Erythroblast (primary cell): ENCODE results near the gene ABI1.
"Not testable (repeated sequence)": the region's sequence is repeated elsewhere in the genome, so short reads cannot be mapped to it uniquely, and the experiment has no call there.

Source experiments
- DNase-seq, 2 experiments: peaks; one replicate each; lab custom pipeline; 2025; lab: John Stamatoyannopoulos, UW
- GATA1 ChIP-seq: IDR thresholded peaks from 2 replicates; pipeline ENCODE4 v1.6.1; 2011; ENCODE audit warnings: low read depth, mild to moderate bottlenecking, control low read depth, low read length, moderate library complexity
- POLR2A ChIP-seq: IDR thresholded peaks from 2 replicates; pipeline ENCODE4 v1.6.1; 2011; ENCODE audit warnings: mild to moderate bottlenecking, low read length

The ABI1 gene

DNA sequence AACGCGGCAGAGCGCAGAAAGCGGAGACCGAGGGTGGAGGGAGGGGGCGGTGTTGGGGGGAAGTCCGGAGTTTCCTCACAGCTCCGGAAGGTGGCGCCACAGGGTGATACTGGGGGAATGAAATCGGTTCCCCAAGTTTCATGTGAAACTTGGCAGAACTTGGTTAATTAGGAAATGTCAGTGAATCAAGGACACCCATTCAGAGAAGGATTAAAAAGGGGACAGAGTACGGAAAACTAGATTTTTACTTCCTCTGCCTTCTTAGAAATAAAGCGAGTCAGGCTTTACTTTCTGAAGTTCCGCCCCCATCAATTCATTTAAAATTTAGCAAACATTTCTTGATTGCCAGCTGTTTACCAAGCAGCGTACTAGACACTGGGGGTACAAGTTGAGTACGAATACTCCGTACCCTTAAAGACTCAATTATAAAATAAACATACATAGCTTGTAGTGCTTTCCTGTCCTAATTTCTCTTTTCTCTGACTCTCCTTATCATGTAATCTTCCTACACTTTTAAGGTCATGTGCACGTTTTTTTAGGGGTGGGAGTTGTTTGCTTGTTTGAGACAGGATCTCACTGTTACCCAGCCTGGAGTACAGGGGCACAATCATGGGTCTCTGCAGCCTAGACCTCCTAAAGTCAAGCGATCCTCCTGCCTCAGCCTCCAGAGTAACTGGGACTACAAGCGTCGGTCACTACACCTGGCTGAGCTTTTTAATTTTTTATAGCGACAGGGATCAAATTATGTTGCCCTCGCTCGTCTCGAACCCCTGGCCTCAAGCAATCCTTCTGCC is 644 bp upstream of the ABI1 start:
- TF ChIP-seq POLR2A: no peak
- no peak for TF ChIP-seq GATA1
- peak in 1 of 2 experiments; percentile 17 for DNase-seq

DNA sequence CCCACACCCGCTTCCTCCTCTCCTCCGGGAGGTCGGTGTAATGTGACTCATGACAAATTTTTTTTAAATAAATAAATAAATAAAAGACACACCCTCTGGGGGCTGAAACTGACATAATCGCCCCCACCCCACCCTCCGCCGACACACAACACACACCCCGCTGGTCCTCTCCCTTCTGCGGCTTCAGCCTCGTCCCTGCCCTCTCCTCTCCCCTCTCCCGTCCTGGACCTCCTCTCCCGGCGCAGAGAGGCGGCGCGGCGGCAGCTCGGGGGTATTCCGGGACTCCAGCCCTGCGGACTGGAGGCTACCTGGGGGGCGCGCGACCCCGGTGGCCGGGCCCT is 686 bp downstream of the ABI1 start:
- peak; percentile 82 to 86 for DNase-seq
- no peak for TF ChIP-seq POLR2A
- no peak for TF ChIP-seq GATA1

DNA sequence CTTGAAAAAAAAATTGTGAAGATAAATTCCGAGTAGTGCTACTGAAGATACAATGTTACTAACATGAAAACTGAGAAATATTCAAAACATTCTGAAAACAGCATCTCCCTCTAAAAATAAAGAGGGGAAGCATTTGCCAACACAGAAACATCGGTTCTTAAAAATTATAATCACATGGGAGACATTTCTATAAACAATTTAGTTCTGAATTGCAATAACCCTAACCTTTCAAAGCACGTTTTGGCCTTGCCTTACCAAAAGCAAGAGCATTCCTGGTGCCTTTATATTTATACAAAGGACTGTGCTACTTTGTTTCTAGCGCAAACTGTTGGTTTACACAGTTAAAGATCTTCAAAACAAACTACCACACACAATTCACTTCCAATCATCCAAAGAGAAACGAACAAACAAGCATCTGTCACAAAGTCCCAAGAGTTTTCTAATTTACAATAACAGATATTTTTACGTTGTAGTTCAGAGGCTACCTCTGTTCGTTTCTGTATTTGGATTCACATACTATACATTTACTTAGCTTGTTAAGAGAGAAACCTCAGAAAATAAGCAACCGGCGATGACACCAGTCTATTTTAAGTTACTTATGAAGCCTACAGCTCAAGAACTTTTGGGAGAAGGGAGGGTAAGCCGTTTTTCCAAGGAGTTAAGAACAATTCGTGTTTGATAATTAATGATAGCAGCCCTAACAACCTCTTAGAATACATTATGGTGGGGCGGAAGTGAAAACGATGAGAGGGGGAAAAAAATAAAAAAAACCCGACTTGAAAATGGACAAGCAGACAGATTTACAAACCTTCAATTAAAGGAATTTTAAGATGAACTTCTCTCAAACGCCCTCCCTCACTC is 1.3 kb downstream of the ABI1 start:
- peak; percentile 50 to 75 for DNase-seq
- no peak for TF ChIP-seq GATA1
- peak; percentile 11 for TF ChIP-seq POLR2A

GRCh38 chr10:26858707-26859034 is 2.1 kb downstream of the ABI1 start:
- TF ChIP-seq POLR2A (no peak), GATA1 (no peak)
- peak; percentile 49 to 53 for DNase-seq

DNA sequence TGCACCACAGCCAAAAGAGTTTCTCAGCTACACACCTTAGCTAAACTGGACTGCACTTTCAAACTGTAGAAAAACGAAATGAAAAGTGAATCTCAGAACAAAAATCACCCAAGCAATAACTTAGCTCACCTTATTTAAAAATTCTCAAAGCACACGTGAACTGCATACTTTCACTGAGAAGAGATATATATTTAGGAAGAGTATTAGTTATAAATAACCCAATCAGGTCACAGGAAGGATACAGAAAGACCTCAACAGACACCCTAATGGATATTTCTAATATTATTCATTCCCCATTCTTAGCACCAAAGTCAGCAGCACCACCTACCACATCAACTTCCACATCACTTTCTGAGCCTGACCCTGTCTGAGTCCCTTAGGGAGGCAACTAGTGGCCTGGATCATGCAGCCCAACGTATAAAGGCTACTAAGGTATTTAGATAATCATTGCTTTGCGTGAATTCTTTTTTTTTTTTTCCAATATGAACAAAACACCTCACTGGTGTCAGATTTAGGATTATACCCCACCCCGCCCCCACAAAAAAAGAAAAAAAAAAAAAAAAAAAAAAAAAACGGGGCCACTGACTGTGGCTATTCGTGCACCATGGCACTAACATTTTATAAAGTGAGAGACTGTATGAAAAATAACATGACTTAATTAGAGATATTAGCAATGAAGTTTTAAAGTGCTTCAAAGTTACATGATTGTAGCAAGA is 2.6 kb downstream of the ABI1 start:
- peak; percentile 5 to 24 for DNase-seq
- no peak for TF ChIP-seq GATA1
- TF ChIP-seq POLR2A: no peak

DNA sequence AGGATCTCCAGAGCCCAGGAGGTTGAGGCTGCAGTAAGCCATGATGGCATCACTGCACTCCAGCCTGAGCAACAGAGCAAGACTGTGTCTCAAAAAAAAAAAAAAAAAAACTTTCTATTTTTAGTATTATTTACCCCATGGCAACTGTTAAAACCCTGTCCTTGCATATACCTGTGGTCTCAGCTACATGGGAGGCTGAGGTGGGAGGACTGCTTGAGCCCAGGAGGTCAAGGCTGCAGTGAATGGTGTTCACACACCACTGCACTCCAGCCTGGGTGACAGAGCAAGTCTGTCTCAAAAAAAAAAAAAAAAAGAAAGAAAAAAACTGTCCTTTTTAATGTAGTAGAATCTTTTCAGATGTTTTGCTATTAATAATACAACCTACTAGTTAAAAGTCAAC is 3.2 kb downstream of the ABI1 start:
- not testable (repeated sequence) for DNase-seq

DNA sequence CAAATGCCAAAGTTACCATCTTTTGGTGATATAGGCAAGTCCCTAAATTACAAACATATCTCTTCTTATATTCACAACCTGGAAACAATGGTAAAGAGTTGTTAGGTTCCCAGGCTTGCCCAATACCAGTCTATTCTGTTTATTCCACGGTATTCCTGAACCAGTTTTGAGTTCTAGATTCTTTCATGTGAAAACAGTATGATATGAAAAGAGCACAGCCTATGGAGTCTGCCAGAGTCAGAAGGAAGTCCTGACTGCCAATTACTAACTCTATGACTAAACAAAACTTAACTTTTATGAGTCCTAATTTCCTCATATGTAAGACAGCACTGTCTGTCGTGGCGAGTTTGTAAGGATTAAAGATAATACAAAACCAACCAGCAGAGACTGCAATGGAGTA is 5.6 kb downstream of the ABI1 start:
- TF ChIP-seq GATA1 (no peak), POLR2A (no peak)
- no peak for DNase-seq

- TF ChIP-seq POLR2A (no peak), GATA1 (no peak)
- no peak for DNase-seq
Measured at GRCh38 chr10:26854524-26854923, 6.2 kb downstream of the ABI1 start.

GRCh38 chr10:26844396-26844975 is 16.3 kb downstream of the ABI1 start:
- TF ChIP-seq POLR2A (no peak), GATA1 (no peak)

DNA sequence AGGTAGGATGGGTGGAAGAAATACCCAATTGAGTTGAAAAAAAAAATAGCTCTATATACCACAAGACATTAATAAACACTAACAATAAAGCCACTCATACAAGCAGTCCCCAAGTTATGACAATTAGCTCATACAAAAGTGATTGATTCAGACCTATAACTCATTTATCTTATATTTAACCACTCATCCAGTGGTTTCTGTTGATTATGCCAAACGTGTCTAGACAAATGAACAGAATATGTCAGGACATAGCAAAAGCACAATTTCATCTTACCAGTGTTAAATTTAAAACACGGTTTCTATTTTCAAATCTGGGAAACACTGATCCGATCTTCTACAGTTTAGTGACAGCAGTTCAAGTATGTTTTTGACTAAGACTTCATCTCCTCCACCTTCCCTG is 17.0 kb downstream of the ABI1 start:
- TF ChIP-seq GATA1 (no peak), POLR2A (no peak)
- no peak for DNase-seq

More at GRCh38 chr10:26844396-26844975, 16.3 kb downstream of the ABI1 start:
- DNase-seq: peak; percentile 17 to 41

GRCh38 chr10:26841733-26842317 is 18.9 kb downstream of the ABI1 start:
- TF ChIP-seq POLR2A: no peak
- no peak for TF ChIP-seq GATA1
- DNase-seq: no peak

DNA sequence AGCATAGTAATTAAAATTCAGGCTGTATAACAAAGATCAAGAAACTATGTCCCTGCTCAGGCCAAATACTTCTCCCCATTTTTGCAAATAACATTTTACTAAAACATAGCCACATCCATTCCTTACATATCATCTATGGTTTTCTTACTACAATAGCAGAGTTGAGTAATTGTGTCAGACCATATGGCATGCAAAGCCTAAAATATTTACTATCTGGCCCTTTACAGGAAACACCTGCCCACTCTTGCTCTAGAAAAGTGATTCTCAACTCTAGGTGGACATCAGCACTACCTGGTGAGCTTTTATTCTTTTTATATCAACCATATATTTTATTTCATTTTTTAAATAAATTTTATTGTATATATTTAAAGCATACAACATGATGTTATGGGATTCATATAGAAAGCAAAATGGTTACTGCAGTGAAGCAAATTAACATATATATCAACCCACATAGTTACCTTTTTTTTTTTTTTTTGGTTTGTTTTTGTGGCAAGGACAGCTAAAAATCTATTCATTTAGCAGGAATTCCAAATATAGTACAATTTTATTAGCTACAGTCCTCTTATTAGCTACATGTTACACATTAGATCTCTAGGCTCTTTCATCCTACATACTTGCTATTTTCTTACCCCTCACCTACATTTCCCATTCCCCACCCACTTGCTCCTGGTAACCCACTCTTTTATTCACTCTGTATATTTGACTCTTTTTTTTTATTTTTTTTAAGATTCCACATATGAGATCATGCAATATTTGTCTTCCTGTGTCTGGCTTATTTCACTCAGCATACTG is 19.6 kb downstream of the ABI1 start:
- DNase-seq: no peak
- TF ChIP-seq POLR2A: no peak
- no peak for TF ChIP-seq GATA1
